Amygdala (tissue), 56 donors: ENCODE measurements around the gene MMP14.
A peak's percentile ranks its signal among the peaks of the same experiment; 100 is the strongest.
"Not testable (repeated sequence)": the region's sequence is repeated elsewhere in the genome, so short reads cannot be mapped to it uniquely, and the experiment has no call there.

Source experiments
- DNase-seq, 56 donors: peaks; one replicate each; lab custom pipeline; 2025; lab: John Stamatoyannopoulos, UW

The MMP14 gene

GRCh38 chr14:22854296-22854695 lies 17.9 kb downstream of the MMP14 start:
- DNase-seq: not testable (repeated sequence)

- DNase-seq: no peak
Measured at GRCh38 chr14:22854963-22855724, 18.8 kb downstream of the MMP14 start.

- DNase-seq: no peak
Measured at GRCh38 chr14:22856428-22856827, 20.0 kb downstream of the MMP14 start.

- DNase-seq: not testable (repeated sequence)
Measured at GRCh38 chr14:22860377-22860776, 24.0 kb downstream of the MMP14 start.

GRCh38 chr14:22861651-22862050 lies 25.3 kb downstream of the MMP14 start:
- no peak for DNase-seq

GRCh38 chr14:22864979-22865378 lies 28.6 kb downstream of the MMP14 start:
- no peak for DNase-seq

- DNase-seq: no peak
Measured at GRCh38 chr14:22865424-22866405, 29.3 kb downstream of the MMP14 start.

GRCh38 chr14:22866874-22867273 lies 30.5 kb downstream of the MMP14 start:
- DNase-seq: no peak

- no peak for DNase-seq
Measured at GRCh38 chr14:22870811-22871223, 34.4 kb downstream of the MMP14 start.

GRCh38 chr14:22871224-22872032 lies 35.0 kb downstream of the MMP14 start, which contains the start of gene LRP10:
TSS of gene LRP10 (plus strand) at chr14:22871740. CDS start at chr14:22872304, 564 bp downstream.
- DNase-seq: peak in 55 of 56 donors; percentile 31 to 94 (median 81)

- peak in 42 of 56 donors; percentile 24 to 84 (median 54) for DNase-seq
Measured at GRCh38 chr14:22872033-22872832, 35.8 kb downstream of the MMP14 start.

- no peak for DNase-seq
Measured at GRCh38 chr14:22872833-22873520, 36.6 kb downstream of the MMP14 start.

- DNase-seq: no peak
Measured at GRCh38 chr14:22875003-22875747, 38.8 kb downstream of the MMP14 start.

GRCh38 chr14:22875748-22876319 lies 39.4 kb downstream of the MMP14 start:
- no peak for DNase-seq

GRCh38 chr14:22877000-22877501 lies 40.7 kb downstream of the MMP14 start:
- DNase-seq: no peak

GRCh38 chr14:22878271-22879246 lies 42.2 kb downstream of the MMP14 start:
- DNase-seq: no peak
